ENCODE measurements around the gene IMMP2L.
"Not testable (repeated sequence)": the region's sequence is repeated elsewhere in the genome, so short reads cannot be mapped to it uniquely, and the experiment has no call there.

IMMP2L gene

DNA sequence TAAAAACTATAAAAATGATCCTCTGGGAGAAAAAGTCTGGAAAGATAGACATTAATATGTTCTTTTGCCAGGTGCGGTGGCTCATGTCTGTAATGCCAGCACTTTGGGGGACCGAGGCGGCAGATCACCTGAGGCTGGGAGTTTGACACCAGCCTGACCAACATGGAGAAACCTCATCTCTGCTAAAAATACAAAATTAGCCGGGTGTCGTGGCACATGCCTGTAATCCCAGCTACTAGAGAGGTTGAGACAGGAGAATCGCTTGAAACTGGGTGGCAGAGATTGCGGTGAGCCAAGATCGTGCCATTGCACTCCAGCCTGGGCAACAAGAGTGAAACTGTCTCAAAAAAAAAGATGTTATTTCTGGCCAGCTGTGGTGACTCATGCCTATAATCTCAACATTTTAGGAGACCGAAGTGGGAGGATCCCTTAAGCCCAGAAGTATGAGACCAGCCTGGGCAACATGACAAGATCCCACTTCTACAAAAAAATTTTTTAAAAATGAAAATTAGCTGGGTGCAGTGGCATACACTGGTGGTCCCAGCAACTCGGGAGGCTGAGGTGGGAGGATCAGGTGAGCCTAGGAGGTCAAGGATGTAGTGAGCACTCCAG is 573.3 kb downstream of the IMMP2L start:
- peak; percentile 6 for DNase-seq (ENCODE audit: low read depth)

DNA sequence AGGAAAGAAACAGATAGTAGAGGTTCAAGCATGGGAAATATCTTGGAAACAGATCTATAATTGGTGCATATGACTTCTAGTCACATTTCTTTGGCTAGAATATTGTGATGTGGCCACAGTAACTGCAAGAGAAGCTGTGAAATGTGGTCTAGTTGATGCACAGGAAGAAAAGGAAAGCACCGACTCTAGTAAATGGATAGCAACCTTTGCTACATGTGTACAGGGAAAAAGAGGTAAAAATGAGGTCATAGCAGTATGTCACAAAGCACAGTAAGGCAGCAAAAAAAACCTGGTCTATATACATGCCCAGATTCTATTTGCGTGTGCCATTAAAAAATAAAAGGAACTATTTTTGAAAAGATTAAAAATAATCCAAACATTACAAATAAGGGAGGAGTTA is 573.9 kb downstream of the IMMP2L start:
- DNase-seq (ENCODE audit: low read depth): no peak

DNA sequence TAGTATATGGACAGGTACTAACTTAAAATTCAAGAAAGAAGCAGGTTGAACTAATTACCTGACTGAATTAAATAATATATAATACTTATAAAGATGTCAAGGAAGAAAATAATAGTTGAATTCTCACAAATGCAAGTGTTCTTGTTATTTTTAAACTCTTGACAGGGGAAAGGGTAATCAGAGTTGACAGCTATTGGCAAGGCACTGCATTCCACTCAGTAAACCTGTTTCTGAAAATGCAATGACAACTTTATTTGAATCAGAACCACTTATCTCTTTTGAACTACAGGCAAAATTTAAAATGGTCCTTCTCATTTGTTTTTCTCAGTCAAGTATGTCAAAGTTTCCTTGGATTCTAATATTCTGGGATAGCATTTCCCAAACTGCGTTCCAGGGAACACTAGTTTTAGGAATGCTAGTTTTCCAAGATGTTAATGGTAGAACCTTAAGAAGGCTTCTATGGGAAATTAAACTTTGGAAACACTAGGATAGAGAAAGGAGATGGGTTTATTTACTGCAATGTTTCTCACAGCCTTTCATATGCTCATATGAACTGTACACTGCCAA is 575.1 kb downstream of the IMMP2L start:
- no peak for DNase-seq (ENCODE audit: low read depth)

DNA sequence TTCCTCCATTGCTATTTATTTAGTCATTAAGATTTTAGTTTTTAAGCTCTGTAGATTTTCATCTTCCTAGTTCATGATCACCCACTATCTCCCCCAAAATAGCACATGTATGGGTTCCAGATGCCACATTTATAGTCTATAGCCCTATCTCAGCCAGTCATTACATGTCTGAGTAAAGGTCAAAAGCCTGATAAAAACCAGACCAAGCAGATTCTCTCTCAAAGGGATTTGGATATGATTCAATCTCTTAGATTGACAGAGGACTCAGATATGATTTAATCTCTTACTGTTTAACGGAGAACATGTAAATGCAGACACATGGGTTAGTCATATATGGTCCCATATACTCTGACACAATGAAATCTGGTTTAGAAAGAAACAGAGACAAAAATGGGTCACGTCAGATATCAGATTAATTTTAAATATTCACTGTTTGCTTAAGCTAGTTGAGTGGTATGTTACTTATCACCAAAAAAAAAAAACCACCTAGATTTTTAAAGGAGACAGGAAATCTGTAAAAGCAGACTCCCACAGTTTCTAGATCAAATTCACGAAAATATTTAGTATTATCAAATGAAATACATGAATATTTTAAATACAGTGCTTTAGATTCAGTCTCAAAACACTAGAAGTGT is 578.4 kb downstream of the IMMP2L start:
- no peak for DNase-seq (ENCODE audit: low read depth)

DNA sequence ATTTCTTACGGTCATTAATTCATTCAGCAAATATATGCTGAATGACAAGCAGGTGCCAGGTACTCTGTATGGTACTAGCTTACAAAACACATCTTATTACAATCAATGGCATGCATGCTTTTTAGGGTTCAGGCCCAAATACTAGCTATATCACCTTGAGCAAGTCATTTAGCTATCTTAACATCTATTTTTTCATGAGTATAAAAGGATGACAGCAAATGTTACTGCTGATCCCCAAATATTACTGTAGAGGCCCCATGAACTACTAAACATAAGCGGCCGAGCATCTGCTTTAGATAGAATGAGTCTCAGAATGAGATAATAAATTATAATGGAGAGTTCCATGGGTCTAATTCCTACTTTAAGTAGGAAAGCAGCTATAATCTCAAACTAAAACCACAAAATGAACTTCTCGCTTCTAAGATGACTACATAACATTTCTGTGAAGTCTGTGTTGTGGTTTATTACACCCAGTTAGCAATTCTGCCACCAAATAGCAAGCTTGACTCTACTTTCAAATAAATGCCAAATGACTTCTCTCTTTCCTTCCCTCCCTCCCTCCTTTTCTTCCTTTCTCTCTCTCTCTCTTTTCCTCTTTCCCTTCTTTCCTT is 585.1 kb downstream of the IMMP2L start:
- no peak for DNase-seq (ENCODE audit: low read depth)

DNA sequence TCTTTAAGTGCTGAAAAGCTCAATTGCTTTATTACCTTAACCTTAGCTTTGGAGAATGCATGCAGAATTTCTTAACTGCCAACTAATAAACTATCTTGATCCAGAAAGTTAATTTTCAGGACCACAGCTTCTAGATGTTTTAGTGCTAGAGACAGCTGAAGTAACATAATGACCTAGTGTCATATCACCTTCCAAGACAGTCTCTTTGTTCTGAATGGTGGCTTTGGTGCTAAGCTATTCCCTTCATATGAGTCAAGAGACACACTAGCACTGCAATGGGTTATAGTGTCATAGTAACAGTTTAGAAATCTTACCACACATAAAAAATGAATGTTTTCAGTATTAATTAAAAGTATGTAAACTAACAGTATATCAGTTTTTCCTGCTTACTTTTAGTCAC is 586.8 kb downstream of the IMMP2L start:
- no peak for DNase-seq (ENCODE audit: low read depth)

DNA sequence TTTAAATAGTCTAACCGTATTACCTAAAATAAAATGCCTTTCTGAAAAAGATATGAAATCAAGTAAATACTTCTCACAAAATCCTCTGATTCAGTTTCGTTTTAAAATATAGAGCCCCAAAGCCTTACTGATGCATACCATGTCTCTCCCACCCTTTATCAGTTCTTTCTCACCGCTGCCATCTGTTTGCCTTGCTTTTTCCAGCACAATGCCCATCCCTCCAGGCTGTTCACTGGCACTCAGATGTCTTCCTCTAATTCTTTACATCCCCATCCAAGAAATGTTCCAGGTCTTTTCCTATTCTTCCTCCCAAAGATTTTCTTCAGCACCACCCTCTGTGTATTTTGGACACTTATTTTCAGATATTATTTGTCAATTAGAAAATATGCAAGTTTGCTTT is 587.9 kb downstream of the IMMP2L start:
- DNase-seq (ENCODE audit: low read depth): no peak

DNA sequence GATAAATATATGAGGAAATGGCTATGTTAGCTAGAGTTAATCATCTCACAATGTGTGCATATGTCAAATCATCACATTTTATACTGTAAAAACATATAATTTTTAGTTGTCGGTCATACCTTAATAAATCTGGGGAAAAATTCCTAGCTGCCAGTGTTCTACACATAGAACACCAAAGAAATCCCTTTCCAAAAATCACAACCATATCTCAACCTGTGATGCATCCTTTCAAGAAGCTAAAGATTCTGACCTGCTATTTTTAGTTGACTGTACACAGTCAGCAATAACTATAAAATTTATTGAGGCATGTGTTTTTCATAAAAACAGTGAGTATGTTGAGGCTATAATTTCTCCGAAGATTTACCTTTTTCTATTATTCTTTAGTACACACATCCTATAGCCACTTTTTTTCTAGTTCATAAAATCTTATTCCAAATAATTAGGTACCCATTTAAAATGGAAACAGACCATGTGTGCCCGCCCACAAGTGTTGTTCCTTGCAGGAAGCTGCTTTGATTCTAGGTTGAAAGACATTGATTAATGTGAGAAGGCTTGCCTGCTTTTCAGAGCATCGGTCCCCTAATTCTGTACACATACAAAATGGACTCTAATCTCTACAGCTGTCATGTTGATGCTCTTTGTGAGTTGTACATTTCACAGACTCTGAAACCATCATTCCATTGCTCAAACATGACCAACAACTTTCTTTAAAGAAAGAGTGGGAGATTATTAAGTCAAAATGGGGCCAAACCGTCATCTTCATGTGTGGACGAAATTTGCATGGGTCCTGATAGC is 588.9 kb downstream of the IMMP2L start:
- no peak for DNase-seq (ENCODE audit: low read depth)

DNA sequence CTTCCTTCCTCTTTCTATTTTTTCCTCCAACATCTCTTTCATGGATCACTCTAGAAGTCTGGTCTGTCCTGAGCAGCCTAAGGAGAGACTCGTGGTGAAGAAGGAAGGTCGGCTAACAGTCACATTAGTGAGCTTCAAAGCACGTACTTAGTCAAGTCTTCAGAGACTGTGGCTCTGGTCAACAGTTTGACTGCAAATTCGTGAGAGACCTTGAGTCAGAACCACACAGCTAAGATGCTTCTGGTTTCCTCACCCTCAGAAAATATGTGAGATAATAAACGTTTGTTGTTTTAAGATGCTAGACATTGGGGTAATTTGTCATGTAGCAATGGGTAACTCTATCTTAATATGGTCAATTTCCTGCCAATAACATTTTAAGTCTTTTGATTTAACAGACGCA is 597.5 kb downstream of the IMMP2L start:
- no peak for DNase-seq (ENCODE audit: low read depth)

DNA sequence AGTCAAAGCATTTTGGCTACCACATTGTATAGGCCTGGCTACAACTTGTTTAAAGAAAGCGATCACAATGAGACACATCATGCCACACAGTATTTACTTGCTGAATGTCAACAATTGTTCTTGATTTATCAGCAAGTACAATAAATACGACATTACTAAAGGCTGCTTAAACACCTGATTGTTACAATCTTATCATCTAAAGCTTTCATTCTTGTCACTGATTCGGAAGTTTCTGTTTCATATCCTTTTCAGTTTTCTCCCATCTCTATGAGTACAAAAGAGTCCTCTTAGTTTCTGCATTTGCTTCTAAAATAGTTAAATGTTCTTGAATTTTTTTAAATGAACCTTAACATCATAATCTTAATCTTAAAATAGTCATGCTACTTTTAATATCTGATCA is 599.5 kb downstream of the IMMP2L start:
- no peak for DNase-seq (ENCODE audit: low read depth)

DNA sequence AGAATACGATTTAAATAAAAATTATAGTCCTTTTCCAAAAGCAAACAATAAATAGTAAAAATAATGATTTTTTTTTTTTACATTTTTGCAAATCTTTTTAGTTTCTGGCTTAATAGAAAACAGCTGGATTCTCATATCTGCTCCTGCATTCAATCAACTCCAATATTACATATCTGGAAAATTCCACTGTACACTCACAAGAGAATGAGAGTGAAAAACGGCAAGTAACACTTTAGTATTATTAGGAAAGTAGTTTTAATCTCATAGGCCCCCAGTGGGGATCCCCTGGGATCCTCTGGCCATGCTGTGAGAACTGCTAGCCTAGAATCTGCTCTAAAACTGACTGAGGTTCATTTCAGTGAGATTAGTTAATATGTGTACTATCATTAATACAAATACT is 599.9 kb downstream of the IMMP2L start:
- no peak for DNase-seq (ENCODE audit: low read depth)

DNA sequence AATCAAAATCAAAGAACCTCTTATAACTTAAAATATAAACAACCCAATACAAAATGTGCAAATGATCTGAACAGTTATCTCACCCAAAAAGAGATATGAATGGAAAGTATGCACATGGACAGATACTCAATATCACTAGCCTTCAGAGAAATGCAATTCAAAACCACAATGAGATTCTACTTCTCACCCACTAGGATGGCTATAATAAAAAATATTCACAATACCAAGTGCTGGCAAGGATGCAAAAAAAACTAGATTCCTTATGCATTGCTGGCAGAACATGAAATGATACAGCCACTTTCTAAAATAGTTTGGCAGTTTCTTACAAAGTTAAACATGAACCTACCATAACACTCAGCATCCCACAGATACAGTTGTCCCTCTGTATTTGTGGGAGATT is 601.5 kb downstream of the IMMP2L start:
- DNase-seq (ENCODE audit: low read depth): no peak

DNA sequence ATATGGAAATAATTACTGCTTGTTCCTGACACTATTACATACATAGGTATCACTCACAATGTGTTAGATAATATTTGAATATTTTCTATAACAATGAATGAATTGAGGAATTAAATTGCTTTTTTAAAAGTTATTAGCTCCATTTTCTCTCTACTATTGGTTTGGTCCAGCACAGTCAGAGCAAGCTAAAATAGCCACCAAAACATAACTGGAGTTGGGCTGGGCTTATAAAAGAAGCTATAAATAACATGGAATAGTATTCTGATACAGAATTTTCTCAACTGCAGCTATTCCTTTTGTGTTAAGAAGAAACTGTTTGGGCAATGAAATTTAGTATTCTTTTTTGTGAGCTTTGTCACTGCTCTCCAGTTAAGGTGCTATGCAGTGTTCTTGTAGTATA is 614.0 kb downstream of the IMMP2L start:
- no peak for DNase-seq (ENCODE audit: low read depth)

DNA sequence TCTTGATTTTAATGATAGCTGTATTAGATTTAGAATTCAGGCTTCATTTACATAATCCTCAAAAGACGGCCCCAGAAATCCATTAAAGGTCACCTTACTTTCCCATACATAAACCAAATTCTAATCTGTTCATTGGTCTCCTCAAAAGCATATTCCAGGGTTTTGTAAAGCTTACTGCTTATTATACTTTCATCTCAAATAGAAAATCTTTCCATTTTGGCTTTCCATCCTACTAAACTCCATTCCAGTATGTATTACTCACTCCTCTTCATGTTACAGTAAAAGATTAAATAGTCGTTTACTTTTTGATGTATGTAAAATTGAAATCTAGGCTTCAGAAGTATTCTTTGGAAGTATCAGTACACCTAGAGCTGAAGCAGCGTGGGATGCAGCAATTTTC is 614.9 kb downstream of the IMMP2L start:
- no peak for DNase-seq (ENCODE audit: low read depth)

DNA sequence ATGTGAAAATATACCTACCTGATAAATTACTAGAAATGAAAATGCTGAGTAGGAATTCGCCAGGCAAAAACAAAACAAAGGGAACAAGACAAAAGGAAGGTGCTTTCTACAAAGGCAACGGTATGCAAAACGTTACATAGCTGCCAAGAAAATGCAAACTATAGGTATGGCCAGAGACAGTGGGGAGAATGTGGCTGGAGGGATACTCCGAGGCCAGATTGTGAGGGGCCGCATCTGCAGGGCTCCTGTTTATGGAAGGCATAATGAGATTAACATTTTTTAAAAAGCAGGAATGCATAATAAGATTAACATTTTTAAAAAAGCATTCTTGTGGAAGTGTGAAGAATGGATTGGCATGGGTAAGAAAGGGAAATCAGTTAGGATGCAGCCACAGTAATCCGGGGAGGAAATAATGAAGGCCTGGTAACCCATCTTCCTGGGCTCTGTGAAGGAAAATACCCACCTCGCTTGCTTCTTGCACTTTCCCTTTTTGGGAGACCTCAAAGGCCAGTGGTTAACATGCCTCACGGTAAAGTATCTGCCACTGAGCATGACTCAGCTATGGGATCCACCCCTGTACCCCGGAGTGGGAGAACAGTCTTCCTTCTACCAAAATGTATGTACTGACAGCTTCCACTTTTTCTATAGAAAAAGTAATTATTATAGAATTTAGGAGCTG is 617.2 kb downstream of the IMMP2L start:
- no peak for DNase-seq (ENCODE audit: low read depth)

DNA sequence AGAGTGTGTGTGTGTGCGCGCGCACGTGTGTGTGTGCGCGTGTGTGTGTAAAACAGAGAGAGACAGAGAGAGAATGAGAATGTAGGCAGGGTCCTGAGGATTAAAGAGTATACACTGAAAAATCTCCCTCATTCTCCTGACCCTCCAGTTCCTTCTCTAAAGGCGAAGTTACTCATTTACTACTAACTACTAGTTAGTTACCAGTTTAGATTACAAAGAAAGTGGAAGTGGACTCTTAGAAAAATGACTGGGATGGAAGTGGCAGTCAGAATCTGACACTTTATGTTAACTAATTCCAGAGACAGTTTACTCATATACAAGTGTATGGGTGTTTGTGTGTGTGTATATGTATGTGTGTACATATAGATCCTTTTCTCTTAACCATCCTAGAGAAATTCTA is 617.8 kb downstream of the IMMP2L start:
- DNase-seq (ENCODE audit: low read depth): no peak

DNA sequence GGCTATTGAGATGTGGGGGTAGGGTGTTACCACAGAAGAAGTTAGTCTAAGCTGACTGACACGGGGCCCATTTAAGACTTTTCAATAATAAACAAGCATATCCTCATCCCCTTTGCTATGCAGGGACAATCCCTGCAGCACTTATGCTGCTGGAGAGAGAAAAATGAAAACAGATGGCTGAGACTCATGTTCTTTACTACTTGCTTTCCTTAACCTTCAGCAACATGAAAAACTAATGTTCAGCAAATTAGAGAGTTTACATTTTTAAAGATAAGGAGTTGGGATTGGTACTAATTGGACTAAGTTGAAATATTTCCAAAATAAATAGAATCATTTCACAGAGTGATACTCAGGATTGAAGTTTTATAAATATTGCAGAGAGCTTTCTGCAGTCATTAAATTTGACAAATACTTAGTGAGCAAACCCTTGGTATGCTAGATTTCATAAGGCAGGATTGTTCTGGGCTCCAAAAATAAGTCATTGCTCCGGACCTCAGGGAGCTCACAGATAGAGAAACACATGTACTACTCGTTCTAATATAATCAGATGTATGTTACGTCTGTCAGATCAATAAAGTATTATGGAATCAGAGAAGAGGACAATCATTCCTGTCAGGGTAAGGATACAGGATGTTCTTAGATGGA is 618.5 kb downstream of the IMMP2L start:
- no peak for DNase-seq (ENCODE audit: low read depth)

DNA sequence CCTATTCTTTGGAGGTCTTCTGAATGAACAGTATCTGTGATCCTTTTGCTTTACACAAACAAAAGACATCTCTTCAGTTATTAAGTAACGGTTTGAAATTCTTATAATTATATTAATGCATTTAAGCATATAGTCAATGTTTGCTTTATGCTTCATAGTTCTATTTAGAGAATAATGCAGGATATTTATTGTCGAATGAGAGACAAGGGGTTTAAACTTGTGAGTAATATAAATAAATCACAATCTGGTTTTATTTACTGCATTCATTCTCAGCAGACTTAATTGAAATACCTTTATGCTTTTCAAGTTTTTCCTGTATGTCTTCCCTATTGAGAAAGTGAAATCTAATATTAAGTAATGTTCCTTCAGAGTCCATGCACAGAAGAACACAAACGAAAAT is 620.9 kb downstream of the IMMP2L start:
- DNase-seq (ENCODE audit: low read depth): no peak

DNA sequence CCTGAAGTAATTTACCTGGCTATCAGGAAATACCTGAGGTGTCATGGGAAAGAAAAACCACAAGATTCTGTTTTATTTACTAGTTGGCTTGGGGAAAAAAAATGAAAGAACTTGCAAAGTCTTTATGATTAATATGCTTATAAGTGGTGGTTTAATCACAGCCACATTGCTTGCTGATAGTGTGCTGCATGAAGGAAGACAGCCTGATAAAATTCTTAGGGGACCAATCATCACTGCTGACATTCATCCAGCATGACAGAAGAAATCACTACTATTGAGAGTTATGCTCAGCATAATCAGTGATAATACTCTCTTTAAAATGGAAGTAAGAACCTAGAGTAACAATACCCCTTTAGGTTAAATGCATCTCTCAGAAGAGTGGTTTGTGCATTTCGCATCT is 621.5 kb downstream of the IMMP2L start:
- DNase-seq (ENCODE audit: low read depth): no peak

DNA sequence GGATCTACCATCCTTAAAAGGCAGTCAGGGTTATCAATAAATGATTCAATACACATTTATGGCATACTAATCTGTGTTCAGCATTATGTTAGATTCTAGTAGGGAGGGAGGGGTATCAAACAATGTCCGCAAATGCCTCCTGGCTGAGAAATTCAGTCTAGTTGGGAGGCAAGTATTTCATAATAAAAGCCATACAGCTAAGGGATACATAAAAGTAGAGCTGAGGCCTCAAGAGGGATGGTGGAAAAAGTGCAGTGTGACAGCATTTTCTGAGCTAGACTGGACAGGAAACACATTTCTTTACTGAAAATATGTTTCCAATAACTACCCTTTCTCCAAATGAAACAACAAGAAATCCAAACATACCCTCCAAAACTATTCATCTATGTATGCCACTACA is 624.1 kb downstream of the IMMP2L start:
- DNase-seq (ENCODE audit: low read depth): no peak

DNA sequence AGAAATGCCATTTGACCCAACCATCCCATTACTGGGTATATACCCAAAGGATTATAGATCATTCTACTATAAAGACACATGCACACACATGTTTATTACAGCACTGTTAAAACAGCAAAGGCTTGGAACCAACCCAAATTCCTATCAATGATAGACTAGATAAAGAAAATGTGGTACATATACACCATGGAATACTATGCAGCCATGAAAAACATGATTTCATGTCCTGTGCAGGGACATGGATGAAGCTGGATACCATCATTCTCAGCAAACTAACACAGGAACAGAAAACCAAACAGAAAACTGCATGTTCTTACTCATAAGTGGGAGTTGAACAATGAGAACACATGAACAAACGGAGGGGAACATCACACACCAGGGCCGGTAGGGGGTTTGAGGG is 625.6 kb downstream of the IMMP2L start:
- not testable (repeated sequence) for DNase-seq (ENCODE audit: low read depth)

Data from ELR (cell line).